Right forelimb (tissue), 1 donor: Measurements from ENCODE around the gene GGCX.

Experiments used
- DNase-seq: peaks from one replicate; pipeline ENCODE4 v3.0.0-alpha.2; 2018

Gene GGCX

DNA sequence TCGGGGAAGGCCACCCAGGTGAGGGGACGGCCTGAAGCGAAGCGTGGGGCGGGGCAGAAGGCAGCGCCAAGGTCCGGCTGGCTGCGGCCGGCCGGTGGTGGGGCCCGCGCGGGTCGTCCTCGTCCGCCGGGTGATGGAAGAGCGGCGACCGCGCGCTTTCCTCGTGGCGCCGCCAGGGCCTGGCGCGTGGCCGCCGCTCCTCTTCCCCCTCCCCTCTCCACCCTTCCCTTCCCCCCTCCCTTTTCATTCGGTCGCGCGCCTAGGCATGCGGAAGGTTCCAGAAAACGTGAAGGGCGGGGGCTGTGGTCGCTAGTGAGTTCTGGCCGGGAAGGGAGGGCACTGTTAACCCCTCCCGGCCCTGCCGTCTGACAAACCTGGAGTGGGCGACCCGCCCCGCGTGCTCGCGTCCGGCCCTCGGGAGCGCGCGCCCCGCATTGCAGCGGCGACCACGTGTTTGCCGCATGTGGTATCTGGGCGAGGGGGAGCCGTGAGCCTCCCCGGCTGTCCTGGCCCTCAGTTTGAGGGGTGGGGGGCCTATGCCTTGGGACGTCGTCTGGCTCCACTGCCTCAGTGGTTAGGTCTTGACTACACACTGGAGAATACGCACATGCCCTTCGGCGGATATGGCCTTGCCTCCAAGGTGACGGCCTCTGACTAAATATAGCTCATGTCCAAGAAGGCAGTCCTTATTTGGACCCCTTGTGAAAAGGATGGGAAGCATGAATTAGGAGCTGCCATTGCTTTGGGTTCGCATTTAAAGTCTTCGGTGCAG lies 21.7 kb downstream of the GGCX start:
- peak; percentile 86 for DNase-seq

DNA sequence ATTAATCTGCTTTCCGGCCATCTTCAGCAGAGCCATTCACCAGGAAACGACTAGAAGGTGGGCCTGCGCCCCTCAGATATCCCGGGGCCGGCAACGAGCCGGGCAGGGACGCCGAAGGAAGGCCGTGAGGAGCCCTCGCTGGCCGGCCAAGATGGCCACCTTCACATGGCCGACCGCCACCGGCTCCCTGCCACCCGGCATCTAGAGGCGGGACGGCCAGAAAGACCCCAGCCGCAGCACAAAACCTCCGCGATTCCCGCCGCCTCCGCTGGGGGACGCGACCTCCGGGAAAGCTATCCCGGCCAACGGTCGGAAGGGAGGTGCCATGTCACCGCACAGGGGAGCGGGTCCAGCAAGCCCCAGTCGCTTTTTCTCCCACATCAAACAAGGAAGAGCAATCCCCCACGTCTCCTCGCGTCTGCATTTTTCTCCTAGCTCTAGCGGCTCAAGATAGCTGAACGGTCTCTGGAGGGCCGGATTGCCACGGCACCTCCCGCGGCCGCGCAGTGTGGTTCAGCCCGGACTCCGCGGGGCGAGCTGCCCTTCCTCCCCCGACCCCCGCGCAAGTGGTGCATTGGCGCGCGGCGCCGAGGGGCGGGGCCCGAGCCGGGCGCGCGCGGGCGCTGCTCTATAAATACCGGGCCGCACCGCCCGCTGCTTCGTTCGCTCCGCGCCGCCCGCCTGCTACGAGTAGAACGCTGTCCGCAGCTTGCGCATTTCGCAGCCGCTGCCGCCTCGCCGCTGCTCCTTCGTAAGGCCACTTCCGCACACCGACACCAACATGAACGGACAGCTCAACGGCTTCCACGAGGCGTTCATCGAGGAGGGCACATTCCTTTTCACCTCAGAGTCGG lies 22.6 kb downstream of the GGCX start, which contains the start of gene MAT2A:
MAT2A (plus strand) TSS at position 662 of the 854 bp plus-strand sequence; CDS start at position 782, 120 bp downstream.
- peak; percentile 98 for DNase-seq

DNA sequence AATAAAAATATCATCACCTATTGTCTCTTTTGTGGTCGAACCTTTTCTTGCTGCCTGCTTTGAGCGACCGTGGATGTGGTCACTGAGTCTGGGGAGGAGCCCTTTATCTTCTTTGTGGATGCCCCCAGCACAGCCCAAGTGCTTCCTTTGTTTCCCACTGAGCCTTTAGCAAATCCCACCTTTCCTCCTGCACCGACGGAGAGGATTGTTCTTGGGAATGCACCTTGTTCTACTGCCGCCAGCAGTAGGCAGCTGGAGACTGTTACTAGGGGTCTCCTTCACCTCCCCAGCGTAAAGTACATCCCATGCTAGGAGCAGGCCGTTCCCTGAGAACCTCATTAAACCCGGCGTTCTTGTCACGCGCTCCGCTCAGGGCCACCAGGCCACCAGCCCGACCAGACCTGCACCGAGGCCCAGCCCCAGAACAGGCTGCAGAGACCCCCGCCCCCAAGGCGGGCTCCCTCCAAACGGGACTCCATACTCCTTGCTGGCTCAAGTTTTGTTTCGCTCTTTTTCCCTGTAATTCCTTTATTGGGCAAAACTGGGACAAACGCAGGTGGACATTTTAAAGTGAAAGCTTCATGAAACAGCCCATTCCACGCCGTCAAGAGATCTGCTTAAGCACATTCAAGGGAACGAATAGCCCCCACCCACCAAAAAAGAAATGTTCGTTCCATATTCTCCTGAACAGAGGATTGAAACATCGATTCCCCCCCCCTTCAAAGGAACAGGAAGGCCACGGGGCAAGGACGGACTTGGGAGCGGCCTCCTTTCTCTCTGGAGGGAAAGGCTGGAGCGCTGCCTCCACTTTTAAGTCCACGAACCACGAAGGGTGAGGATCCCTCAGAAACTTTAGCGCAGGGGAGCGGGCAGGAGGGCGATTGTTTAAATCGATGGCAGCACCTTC lies 23.4 kb downstream of the GGCX start:
- DNase-seq: peak; percentile 76

DNA sequence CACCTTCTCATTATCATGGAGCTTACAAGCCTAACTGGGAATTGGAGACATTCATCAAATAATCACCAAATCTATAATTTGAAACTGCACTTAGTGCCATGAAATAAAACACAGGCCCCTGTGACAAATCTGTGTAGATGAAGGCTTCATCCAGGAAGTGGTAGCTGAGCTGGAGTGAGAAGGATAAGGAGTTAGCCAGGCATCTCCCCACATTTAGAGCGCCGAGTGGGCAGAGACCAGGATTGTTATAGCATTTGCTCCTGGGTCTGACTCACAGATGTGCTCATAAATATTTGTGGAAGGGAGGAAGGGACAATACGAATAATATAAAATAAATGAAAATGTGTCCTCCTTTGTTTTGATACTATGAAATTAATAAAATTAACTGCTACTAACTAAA lies 24.8 kb downstream of the GGCX start:
- no peak for DNase-seq

DNA sequence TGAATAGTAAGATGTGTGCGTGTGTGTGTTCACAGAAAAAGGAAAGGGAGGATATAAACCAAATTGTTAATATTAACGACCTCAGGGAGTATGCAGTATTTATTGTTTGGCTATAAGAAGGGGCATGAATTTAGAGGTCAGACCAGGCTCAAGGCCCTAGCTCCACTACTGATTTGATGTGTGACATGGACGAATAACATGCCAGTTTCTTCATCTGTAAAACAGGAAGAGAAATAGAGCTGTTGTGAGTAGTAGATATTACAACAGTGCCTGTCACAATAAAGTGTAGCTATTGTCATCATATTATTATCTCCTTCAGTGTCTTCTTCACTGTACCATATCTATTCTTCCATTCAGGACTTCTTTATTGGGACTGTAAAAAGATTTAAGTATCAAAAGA lies 26.4 kb downstream of the GGCX start:
- no peak for DNase-seq

DNA sequence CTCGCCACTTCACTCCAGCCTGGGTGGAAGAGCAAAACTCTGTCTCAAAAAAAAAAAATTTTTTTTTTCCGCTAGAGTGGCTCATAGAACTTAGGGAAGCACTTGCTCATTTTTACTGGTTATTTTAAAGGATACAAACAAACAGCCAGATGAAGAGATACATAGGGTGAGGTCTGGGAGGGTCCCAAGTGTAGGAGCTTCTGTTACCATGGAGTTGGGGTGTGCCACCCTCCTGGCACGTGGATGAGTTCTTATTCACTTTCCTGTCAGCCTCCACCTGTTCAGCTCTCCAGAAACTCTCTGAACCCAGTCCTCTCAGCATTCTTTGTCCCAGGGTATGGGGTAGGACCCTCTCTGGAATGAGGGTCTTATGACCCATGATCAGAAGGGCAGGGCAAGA lies 27.2 kb downstream of the GGCX start:
- no peak for DNase-seq

DNA sequence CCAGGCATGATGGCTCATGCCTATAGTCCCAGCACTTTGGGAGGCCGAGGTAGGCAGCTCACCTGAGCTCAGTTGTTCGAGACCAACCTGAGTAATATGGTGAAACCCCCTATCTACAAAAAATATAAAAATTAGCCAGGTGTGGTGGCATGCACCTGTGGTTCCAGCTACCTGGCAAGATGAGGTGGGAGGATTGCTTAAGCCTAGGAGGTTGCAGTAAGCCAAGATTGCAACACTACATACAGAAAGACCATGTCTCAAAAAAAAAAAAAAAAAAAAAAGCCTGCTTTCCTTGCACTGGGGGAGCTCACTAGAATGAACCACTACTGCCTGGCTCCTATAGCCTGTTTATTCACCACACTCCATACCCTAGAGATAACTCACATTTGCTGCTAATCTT lies 29.7 kb downstream of the GGCX start:
- DNase-seq: no peak

DNA sequence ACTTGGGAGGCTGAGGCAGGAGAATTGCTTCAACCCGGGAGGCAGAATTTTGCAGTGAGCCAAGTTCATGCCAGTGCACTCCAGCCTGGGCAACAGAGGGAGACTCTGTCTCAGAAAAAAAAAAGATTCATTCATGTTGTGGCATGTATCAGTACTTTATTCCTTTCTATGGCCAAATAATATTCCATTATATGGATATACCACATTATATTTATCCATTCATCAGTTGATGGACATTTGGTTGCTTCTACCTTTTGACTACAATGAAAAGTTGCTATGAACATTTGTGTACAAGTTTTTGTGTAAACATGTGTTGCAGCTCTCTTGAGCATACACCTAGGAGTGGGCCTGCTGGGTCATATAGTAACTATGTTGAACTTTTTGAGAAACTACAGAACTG lies 31.5 kb downstream of the GGCX start:
- DNase-seq: no peak

DNA sequence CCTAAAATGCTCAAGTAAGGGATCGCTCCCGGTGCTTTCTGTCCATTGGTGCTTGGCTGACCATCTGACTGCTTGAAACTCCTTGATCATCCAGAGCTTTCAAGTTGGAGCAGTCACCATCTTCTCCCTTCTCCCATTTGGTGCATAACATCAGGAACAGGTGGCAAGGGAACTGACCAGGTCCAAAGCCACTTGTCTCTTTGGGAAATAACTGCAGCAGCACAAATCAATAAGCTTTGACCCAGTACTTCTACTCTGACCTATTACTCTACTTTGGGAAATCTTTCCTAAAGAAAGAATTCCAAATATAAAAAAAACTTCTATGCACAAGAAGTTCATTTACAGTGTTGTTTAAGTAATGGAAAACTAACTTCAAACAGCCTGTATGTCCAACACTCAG lies 32.9 kb downstream of the GGCX start:
- no peak for DNase-seq

DNA sequence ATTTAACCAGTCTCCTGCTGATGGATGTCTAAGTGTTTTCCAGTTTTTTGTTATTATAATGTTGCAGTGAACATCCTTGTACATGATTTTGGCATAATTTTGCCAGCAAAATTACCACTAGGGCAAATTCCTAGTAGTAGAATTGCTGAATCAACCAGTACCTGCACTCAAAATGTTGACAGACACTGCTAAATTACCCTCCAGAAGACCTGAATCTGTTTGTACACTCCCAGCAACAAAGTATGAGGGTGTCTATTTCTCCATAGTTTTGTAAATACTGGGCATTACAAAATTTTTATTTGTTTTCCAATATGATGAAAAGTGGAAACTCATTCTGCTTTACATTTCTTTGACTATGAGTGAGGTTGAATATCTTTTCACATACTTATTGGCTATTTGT lies 33.5 kb downstream of the GGCX start:
- DNase-seq: no peak

DNA sequence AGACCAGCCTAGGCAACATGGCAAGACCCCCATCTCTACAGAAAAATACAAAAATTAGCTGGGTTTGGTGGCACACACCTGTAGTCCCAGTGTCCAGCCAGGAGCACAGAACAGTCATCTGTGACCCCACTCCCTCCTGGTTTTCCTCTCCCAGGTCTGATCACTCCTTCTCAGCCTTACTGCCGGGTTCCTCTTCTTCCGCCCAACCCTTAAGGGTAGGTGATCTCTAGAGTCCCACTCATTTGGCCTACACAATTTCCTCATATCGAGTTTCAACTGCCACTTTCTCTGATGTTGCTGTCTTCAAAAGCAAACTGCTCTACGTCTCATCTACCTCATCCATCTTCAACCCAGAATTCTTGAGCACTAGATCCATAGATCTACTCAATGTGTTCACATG lies 35.7 kb downstream of the GGCX start:
- no peak for DNase-seq

DNA sequence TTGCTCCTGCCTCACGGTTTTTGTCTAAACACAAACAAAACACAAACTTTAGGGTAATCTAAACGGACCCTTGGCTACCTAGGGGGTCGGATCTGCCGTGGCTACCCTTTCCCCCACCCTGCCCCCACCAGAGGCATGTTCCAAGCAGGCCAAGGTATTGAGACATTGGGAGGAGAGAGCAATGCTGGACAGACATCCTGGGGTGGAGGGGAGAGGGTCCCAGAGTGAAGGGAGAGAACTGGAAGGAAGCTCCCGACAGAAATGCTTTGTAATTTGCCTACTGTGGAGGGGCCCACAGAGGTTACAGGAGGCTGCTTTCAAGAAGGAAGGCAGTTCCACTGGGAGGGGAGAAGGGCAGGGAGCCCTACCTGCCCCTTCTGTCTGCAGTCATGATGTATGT lies 36.3 kb downstream of the GGCX start:
- no peak for DNase-seq

DNA sequence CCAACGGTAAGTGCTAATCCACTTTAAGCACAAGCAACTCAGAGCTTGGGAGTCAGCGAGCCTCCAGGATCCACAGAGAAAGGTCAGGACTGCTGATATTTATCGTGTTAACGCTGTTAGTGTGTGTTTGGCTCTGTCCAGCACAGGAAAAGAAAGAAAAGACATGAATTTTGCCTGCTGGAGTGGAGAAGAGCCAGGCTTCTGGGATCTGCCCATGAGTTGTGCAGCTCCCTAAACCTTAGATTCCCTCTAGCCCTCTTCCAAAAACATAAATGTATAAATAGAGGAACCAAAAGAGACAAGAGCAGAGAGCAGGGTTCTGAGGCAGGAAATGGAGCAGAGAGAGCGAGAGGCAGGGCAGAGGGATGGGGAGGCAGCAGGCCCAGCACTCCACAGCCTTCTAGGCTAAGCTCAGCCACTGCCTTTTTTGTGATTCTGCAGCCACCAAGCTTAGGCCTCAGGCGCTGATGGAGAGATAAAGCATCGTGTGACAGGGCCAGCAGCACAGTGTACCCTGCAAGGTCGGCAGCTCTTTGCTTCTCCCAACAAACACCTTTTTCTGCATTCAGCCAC lies 36.9 kb downstream of the GGCX start:
- no peak for DNase-seq

DNA sequence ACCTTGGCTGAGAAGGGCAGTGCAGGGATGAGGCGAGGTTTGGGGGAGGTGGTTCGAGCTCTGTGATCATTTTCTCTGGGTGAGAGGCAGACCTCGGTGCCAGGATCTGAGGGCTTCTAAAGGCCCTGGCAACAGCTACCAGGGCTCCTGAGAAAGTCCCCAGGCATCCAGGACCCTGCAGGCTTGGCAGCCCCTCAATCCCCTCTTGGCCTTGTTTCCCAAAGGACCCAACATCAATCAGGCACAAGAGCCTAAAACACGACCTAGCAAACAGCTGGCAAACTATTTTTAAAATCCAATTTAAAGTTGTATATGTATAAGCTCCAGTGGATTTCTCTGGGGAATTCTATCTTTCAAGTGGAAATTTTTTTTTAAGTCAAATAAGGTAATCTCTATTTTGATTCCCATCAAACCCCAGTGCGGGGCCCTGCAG lies 37.4 kb downstream of the GGCX start:
- no peak for DNase-seq

DNA sequence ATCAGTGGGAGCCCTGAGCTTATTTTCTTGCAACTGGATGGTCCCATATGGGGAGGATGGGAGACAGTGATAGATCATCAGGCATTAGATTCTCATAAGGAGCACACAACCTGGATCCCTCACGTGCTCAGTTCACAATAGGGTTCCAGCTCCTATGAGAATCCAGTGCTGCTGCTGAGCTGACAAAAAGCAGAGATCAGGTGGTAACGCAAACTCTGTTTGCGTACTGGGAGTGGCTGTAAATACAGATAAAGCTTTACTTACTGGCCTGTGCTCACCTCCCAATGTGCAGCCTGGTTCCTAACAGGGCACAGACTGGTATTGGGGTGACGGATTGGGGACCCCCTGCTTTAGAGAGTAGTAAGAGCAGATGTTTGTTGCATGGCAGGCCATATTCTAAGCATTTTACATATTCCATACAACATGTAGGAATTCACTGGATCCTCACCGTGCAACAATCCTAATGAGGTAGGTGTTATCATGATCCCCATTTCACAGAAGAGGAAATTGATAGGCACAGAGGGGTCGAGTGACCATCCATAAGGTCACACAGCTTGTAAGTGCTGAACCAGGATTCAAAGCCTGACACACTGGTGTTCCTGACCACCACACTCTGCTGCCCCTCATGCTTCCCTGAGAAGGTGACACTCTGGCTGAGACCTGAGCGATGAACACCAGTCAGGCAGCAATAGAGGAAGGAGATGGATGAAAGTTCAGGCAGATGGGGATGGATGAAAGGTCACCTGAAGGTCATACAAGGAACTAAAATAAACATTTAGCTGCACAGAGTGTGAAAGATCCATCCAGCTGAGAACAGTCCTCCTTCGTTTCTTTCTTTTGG lies 38.0 kb downstream of the GGCX start:
- DNase-seq: no peak

DNA sequence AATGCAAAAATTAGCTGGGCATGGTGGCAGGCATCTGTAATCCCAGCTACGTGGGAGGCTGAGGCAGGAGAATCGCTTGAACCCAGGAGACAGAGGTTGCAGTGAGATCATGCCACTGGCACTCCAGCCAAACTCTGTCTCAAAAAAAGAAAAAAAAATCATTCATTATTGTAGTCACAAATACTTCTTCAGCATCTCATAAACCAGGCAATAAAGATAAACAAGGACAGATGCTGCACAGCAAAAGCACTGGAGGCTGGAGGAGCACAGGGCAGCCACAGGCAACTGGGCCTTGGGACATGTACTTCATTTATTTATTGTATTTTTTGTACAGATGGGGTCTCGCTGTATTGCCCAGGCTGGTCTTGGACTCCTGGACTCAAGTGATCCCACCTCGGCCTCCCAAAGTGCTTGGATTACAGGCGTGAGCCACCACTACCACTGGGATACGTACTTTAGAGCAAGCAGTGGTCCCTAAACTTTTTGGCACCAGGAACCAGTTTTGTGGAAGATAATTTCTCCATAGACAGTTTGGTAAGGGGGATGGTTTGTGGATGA lies 39.1 kb downstream of the GGCX start:
- DNase-seq: no peak

DNA sequence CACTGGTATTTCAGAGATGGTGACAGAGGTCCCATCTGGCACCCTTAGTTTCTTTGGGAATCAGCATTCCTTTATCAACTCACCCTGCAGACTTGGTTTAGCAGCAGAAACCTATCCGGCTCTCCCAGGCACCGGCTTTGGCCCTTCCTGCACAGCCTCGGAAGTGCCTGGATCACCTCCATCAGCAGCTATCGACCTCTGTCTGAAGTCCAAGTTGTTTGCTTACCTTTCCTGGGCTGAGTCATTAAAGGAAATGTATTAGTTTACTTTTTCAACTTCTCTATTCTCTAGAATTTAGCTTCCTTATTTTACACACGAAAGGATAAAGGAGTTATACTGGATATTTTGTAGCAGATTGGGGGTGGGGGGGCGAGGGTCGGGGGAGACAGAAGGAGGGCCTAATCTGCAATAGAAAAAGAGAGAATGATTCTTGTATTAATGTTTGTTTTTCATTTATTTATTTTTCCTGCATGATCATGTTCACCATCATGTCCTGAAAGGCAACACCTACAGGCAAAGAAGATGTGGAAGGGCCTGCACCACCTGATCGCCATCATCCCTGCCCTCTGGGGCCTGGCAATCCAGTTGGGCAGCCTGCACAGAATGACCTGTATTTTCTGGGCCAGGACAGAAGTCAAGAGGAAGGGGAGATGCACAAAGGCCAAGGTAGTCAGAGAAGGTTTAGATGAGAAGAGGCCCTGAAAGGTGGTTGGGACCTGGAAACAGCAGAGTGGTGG lies 44.5 kb downstream of the GGCX start:
- no peak for DNase-seq

DNA sequence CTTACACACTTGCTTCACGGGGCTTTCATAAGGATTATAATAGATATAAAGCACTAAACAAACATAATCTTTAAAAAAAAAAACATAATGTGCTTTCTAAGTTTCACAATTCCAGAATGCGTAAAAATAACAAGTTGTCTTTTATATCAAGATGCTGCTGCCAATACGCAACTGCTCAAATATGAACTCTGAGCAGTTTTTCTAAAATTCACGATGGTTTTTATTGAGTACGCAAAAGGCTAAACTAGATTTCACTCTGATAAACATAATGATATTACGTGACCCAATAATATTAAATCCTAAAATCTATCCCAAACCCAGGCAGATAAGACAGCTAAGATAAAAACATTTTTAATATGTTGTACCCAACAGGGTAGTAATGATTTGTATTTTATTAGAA lies 47.0 kb downstream of the GGCX start:
- DNase-seq: no peak

DNA sequence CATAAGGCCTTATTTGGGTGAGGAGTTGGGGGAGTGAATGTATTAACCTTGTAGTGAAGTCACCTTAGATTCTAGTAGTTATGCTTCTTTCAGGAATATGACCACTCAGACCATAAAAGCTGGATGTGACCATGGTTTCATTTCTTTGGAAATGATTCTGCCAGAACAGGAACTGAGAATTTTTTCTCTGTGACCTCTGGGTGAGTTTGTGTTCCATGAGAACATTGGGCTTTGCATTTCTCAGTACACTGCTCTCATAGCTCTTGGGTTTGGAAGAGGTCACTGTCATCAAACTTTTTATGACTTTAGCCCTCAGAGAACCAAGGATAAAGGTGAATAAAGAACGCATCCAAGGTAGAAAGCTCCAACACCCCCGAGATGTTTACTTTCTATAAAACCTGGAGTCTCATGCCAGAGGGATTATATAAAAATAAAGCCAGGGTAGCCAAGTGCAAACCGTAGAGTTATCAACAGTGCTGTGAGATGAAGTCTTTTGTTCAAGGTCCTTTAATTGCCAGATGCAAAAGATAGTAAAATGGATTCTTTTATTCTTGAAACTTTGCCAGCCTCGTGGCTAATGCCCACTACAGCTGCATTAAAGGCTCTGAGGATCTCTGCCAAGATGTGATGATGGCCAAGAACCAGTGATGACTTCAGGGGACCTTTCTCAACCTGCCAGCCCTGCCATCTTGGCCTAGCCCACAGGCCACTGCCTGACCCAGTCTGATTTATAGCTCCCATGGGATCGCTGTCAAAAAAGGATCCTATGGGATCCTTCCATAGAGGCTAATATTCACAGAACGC lies 50.1 kb downstream of the GGCX start:
- no peak for DNase-seq

DNA sequence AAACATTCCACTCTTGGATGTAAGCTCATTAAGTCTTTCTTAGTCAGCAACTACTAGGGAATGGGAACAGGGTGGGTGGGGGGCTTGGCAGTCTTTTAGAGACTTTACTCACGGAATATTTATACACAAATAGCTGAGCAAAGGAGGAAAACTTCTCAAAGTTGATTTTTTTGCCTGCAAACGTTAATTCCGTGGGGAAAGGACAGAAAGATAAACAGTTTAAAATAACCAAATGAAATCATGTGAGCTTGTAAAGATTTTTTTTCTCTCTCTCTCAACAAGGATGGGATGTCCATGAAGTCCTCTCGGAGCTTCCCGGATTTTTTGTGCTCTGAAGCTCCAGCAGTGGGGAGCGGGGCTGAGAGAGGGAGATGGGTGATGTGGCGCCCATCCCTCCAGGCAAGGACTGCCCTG lies 54.5 kb downstream of the GGCX start:
- DNase-seq: no peak
